GM23338 (cell line): ENCODE data around the gene KCNJ4. TPM values are rescaled to one million over a fixed set of nuclear protein-coding genes. Genes with fewer than 3 reads are reported as not detected.

Source experiments
- ATAC-seq: fragments of 200-7000 bp; cut with Tn5 transposase; 3 replicates; pipeline ENCODE4 v1.9.1; 2020
- DNase-seq: peaks from one replicate; pipeline ENCODE4 v3.0.0-alpha.2; 2015; ENCODE audit warnings: low spot score
- H2AFZ ChIP-seq: fragments of 200-600 bp; sonication (generic); 2 replicates; pipeline ENCODE4 v1.8.0; 2016; ENCODE audit warnings: antibody characterized with exemption, mild to moderate bottlenecking, moderate library complexity
- H3F3A ChIP-seq: fragments of 200-600 bp; sonication (generic); replicated peaks from 2 replicates; pipeline ENCODE4 v1.8.0; 2017; ENCODE audit warnings: antibody characterized with exemption, mixed run types, low read depth
- H3K27ac ChIP-seq: fragments of 200-600 bp; sonication (generic); 2 replicates; pipeline ENCODE4 v1.6.1; 2016; ENCODE audit warnings: low read depth
- H3K27me3 ChIP-seq: fragments of 200-600 bp; sonication (generic); 2 replicates; pipeline ENCODE4 v1.8.0; 2016; ENCODE audit warnings: mild to moderate bottlenecking, mixed run types, moderate library complexity; ENCODE audit not compliant: insufficient read depth
- H3K36me3 ChIP-seq: fragments of 200-600 bp; sonication (generic); 2 replicates; pipeline ENCODE4 v1.8.0; 2016; ENCODE audit warnings: mild to moderate bottlenecking; ENCODE audit not compliant: insufficient read depth
- H3K4me1 ChIP-seq: fragments of 200-600 bp; sonication (generic); 2 replicates; pipeline ENCODE4 v1.8.0; 2016; ENCODE audit warnings: mild to moderate bottlenecking, moderate library complexity; ENCODE audit not compliant: insufficient read depth
- H3K4me2 ChIP-seq: fragments of 200-600 bp; sonication (generic); 2 replicates; pipeline ENCODE4 v1.7.1; 2017; ENCODE audit warnings: mixed run types
- H3K4me3 ChIP-seq: fragments of 200-600 bp; sonication (generic); 2 replicates; pipeline ENCODE4 v1.6.1; 2016; ENCODE audit warnings: mixed run types
- H3K79me2 ChIP-seq: fragments of 200-600 bp; sonication (generic); replicated peaks from 2 replicates; pipeline ENCODE4 v1.8.0; 2017; ENCODE audit warnings: mild to moderate bottlenecking; ENCODE audit not compliant: insufficient read depth
- H3K9me2 ChIP-seq: fragments of 200-600 bp; sonication (generic); 2 replicates; pipeline ENCODE4 v1.8.0; 2017; ENCODE audit not compliant: insufficient read depth
- H4K20me1 ChIP-seq: fragments of 200-600 bp; sonication (generic); replicated peaks from 2 replicates; pipeline ENCODE4 v1.8.0; 2017; ENCODE audit warnings: mild to moderate bottlenecking; ENCODE audit not compliant: insufficient read depth
- H3K27ac Mint-ChIP-seq: 2 replicates; pipeline ENCODE4 v1.8.0; 2020; ENCODE audit warnings: inconsistent platforms, mild to moderate bottlenecking, moderate library complexity, mixed read lengths
- H3K27me3 Mint-ChIP-seq: 3 replicates; pipeline ENCODE4 v1.8.0; 2022; ENCODE audit warnings: low read depth, mild to moderate bottlenecking, moderate library complexity, mixed read lengths, inconsistent platforms; ENCODE audit not compliant: insufficient read depth, poor library complexity
- H3K36me3 Mint-ChIP-seq: 3 replicates; pipeline ENCODE4 v1.8.0; 2021; ENCODE audit warnings: low read depth, mild to moderate bottlenecking, inconsistent platforms, moderate library complexity, mixed read lengths
- H3K4me1 Mint-ChIP-seq: 3 replicates; pipeline ENCODE4 v1.8.0; 2020; ENCODE audit warnings: mild to moderate bottlenecking, inconsistent platforms, mixed read lengths
- H3K4me3 Mint-ChIP-seq: 3 replicates; pipeline ENCODE4 v1.8.0; 2021; ENCODE audit warnings: moderate library complexity, mild to moderate bottlenecking, inconsistent platforms, mixed read lengths
- H3K9me3 Mint-ChIP-seq: 3 replicates; pipeline ENCODE4 v1.8.0; 2020; ENCODE audit warnings: moderate library complexity, mild to moderate bottlenecking, inconsistent platforms, mixed read lengths
- JUNB ChIP-seq: IDR thresholded peaks from one replicate; pipeline ENCODE4 v1.6.1; 2016; ENCODE audit warnings: antibody characterized with exemption; ENCODE audit not compliant: unreplicated experiment
- polyA plus RNA-seq: library from polyadenylated mRNA; unstranded; fragments of >200 nt; fragmentation: Nextera tagmentation; extraction: Ambion mirVana; gene quantifications from 2 replicates; pipeline ENCODE4 v1.2.1, GENCODE V29; 2016
- total RNA-seq: library from RNA; depleted of rRNA; stranded (reverse); fragments of >200 nt; shearing (Covaris generic); gene quantifications from 2 replicates; pipeline ENCODE4 v1.2.3, GENCODE V29; 2014
- TF ChIP-seq, protein P1 (sequence below): fragments of 250-450 bp; sonication (Bioruptor Pico); IDR thresholded peaks from 2 replicates; pipeline ENCODE4 v1.5.0; 2020; ENCODE audit warnings: mild to moderate bottlenecking, moderate library complexity
- TF ChIP-seq, protein P2 (sequence below): IDR thresholded peaks from 2 replicates; pipeline ENCODE4 v1.6.1; 2016; ENCODE audit warnings: antibody characterized with exemption
- TF ChIP-seq, protein P3 (sequence below), 2 experiments: fragments of 200-600 bp in 1 of 2; sonication (generic) in 1 of 2; conservative IDR thresholded peaks; 2 replicates each; pipeline versions ENCODE4 v1.5.1 to v1.6.1; 2016 to 2017; ENCODE audit warnings: antibody characterized with exemption in 2 of 2, low read depth in 2 of 2, mild to moderate bottlenecking in 2 of 2, moderate library complexity in 1 of 2
- TF ChIP-seq, protein P4 (sequence below): IDR thresholded peaks from one replicate; pipeline ENCODE4 v1.6.1; 2018; ENCODE audit warnings: antibody characterized with exemption; ENCODE audit not compliant: unreplicated experiment

KCNJ4 gene
- total and polyA plus RNA-seq, 2 experiments from 2014 or later = 0.23 to 1.3 TPM

DNA sequence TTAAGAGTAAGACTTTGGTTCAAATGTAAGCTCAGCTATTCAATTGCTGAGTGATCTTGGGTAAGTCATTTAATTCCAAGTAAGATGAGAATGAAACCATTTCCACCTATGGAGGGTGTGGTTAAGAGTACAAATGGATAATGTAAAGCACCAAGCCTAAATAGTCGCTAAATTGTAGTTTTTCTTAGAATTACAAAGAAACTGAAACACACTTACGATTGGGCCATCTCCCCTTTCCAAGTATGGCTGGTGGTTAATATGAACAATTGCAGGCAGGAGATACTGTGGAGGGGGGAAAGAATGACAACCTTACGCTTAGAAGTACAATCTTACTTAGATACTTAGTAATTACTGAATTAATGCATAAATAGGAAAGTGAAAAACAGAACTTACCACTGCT lies 42.9 kb upstream of the KCNJ4 start (continued):
- TF ChIP-seq, protein P1, sequence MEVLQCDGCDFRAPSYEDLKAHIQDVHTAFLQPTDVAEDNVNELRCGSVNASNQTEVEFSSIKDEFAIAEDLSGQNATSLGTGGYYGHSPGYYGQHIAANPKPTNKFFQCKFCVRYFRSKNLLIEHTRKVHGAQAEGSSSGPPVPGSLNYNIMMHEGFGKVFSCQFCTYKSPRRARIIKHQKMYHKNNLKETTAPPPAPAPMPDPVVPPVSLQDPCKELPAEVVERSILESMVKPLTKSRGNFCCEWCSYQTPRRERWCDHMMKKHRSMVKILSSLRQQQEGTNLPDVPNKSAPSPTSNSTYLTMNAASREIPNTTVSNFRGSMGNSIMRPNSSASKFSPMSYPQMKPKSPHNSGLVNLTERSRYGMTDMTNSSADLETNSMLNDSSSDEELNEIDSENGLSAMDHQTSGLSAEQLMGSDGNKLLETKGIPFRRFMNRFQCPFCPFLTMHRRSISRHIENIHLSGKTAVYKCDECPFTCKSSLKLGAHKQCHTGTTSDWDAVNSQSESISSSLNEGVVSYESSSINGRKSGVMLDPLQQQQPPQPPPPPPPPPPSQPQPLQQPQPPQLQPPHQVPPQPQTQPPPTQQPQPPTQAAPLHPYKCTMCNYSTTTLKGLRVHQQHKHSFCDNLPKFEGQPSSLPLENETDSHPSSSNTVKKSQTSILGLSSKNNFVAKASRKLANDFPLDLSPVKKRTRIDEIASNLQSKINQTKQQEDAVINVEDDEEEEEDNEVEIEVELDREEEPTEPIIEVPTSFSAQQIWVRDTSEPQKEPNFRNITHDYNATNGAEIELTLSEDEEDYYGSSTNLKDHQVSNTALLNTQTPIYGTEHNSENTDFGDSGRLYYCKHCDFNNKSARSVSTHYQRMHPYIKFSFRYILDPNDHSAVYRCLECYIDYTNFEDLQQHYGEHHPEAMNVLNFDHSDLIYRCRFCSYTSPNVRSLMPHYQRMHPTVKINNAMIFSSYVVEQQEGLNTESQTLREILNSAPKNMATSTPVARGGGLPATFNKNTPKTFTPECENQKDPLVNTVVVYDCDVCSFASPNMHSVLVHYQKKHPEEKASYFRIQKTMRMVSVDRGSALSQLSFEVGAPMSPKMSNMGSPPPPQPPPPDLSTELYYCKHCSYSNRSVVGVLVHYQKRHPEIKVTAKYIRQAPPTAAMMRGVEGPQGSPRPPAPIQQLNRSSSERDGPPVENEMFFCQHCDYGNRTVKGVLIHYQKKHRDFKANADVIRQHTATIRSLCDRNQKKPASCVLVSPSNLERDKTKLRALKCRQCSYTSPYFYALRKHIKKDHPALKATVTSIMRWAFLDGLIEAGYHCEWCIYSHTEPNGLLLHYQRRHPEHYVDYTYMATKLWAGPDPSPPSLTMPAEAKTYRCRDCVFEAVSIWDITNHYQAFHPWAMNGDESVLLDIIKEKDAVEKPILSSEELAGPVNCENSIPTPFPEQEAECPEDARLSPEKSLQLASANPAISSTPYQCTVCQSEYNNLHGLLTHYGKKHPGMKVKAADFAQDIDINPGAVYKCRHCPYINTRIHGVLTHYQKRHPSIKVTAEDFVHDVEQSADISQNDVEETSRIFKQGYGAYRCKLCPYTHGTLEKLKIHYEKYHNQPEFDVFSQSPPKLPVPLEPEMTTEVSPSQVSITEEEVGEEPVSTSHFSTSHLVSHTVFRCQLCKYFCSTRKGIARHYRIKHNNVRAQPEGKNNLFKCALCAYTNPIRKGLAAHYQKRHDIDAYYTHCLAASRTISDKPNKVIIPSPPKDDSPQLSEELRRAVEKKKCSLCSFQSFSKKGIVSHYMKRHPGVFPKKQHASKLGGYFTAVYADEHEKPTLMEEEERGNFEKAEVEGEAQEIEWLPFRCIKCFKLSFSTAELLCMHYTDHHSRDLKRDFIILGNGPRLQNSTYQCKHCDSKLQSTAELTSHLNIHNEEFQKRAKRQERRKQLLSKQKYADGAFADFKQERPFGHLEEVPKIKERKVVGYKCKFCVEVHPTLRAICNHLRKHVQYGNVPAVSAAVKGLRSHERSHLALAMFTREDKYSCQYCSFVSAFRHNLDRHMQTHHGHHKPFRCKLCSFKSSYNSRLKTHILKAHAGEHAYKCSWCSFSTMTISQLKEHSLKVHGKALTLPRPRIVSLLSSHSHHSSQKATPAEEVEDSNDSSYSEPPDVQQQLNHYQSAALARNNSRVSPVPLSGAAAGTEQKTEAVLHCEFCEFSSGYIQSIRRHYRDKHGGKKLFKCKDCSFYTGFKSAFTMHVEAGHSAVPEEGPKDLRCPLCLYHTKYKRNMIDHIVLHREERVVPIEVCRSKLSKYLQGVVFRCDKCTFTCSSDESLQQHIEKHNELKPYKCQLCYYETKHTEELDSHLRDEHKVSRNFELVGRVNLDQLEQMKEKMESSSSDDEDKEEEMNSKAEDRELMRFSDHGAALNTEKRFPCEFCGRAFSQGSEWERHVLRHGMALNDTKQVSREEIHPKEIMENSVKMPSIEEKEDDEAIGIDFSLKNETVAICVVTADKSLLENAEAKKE = no peak
- TF ChIP-seq, protein P2, sequence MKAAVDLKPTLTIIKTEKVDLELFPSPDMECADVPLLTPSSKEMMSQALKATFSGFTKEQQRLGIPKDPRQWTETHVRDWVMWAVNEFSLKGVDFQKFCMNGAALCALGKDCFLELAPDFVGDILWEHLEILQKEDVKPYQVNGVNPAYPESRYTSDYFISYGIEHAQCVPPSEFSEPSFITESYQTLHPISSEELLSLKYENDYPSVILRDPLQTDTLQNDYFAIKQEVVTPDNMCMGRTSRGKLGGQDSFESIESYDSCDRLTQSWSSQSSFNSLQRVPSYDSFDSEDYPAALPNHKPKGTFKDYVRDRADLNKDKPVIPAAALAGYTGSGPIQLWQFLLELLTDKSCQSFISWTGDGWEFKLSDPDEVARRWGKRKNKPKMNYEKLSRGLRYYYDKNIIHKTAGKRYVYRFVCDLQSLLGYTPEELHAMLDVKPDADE = no peak
- no peak for TF ChIP-seq JUNB
- TF ChIP-seq, protein P3, sequence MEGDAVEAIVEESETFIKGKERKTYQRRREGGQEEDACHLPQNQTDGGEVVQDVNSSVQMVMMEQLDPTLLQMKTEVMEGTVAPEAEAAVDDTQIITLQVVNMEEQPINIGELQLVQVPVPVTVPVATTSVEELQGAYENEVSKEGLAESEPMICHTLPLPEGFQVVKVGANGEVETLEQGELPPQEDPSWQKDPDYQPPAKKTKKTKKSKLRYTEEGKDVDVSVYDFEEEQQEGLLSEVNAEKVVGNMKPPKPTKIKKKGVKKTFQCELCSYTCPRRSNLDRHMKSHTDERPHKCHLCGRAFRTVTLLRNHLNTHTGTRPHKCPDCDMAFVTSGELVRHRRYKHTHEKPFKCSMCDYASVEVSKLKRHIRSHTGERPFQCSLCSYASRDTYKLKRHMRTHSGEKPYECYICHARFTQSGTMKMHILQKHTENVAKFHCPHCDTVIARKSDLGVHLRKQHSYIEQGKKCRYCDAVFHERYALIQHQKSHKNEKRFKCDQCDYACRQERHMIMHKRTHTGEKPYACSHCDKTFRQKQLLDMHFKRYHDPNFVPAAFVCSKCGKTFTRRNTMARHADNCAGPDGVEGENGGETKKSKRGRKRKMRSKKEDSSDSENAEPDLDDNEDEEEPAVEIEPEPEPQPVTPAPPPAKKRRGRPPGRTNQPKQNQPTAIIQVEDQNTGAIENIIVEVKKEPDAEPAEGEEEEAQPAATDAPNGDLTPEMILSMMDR (conservative IDR thresholded peaks at IDR 0.05; ENCODE audit: low read depth in 2 of 2) = no peak

DNA sequence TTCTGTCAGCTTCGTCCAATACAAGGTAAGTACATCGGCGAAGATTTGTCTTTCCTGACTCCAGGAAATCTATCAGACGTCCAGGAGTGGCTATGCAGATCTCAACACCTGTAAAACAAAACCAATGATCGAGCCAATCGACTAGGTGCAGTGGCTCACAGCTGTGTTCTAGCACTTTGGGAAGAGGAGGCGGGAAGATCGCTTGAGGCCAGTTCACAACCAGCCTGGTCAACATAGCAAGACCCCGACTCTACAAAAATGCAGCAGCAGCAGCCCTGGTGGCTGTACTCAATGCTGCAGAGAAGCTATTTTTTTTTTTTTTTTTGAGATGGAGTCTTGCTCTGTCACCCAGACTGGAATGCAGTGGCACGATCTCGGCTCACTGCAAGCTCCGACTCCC lies 39.9 kb upstream of the KCNJ4 start:
- Histone ChIP-seq H3K9me2 (no peaks in the 10 kb centered on the region), H3K79me2 (peaks cover 71% of the 10 kb centered on the region), H3K4me2 (no peak overlapping the region), H3K4me3 (no peak overlapping the region), H3F3A (peaks cover 44% of the 10 kb centered on the region), H3K4me1 (peaks cover 11% of the 10 kb centered on the region), H2AFZ (no peak overlapping the region), H3K36me3 (peaks cover 93% of the 10 kb centered on the region), H4K20me1 (peaks cover 46% of the 10 kb centered on the region), H3K27me3 (no peaks in the 10 kb centered on the region), H3K27ac (peak overlapping the region; percentile 60; the same call in 1 of the 2 replicates)
- H3K4me1 Mint-ChIP-seq = peaks cover 32% of the 10 kb centered on the region
- H3K27ac Mint-ChIP-seq = no peak overlapping the region; the same call in 1 of the 2 replicates
- no peaks in the 10 kb centered on the region for H3K9me3 Mint-ChIP-seq
- ATAC-seq = peak; percentile 40
- peaks cover 4% of the 10 kb centered on the region for H3K27me3 Mint-ChIP-seq
- H3K4me3 Mint-ChIP-seq = no peak overlapping the region
- TF ChIP-seq, protein P4, sequence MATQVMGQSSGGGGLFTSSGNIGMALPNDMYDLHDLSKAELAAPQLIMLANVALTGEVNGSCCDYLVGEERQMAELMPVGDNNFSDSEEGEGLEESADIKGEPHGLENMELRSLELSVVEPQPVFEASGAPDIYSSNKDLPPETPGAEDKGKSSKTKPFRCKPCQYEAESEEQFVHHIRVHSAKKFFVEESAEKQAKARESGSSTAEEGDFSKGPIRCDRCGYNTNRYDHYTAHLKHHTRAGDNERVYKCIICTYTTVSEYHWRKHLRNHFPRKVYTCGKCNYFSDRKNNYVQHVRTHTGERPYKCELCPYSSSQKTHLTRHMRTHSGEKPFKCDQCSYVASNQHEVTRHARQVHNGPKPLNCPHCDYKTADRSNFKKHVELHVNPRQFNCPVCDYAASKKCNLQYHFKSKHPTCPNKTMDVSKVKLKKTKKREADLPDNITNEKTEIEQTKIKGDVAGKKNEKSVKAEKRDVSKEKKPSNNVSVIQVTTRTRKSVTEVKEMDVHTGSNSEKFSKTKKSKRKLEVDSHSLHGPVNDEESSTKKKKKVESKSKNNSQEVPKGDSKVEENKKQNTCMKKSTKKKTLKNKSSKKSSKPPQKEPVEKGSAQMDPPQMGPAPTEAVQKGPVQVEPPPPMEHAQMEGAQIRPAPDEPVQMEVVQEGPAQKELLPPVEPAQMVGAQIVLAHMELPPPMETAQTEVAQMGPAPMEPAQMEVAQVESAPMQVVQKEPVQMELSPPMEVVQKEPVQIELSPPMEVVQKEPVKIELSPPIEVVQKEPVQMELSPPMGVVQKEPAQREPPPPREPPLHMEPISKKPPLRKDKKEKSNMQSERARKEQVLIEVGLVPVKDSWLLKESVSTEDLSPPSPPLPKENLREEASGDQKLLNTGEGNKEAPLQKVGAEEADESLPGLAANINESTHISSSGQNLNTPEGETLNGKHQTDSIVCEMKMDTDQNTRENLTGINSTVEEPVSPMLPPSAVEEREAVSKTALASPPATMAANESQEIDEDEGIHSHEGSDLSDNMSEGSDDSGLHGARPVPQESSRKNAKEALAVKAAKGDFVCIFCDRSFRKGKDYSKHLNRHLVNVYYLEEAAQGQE = no peak
- TF ChIP-seq, protein P3 (conservative IDR thresholded peaks at IDR 0.05; ENCODE audit: low read depth in 2 of 2) = peak in 1 of 2 experiments; percentile 5; a peak in 1 of 4 replicates
- peaks cover 98% of the 10 kb centered on the region for H3K36me3 Mint-ChIP-seq
- DNase-seq = no peak
